Measurements from ENCODE around the gene ID2.

The ID2 gene

GRCh38 chr2:8681786-8682692 lies at the start of gene ID2:
TSS of gene ID2 (plus strand) at chr2:8682056. CDS start at chr2:8682166, 110 bp downstream.
- ATAC-seq (ENCODE audit: low read depth) (peak; percentile 85), DNase-seq (ENCODE audit: low spot score) (peak; percentile 94)
- Histone ChIP-seq H3K27ac (ENCODE audit: poor library complexity, severe bottlenecking) (no peak within 1 kb of the TSS), H3K4me1 (ENCODE audit: insufficient read depth, poor library complexity, severe bottlenecking) (peaks cover 7% of the 10 kb centered on the region), H3K9me3 (ENCODE audit: severe bottlenecking) (no peaks in the 10 kb centered on the region), H3K36me3 (ENCODE audit: low read depth) (no peaks in the 10 kb centered on the region), H3K27me3 (ENCODE audit: insufficient read depth, poor library complexity, severe bottlenecking) (peaks cover 50% of the 10 kb centered on the region), H3K4me3 (ENCODE audit: severe bottlenecking) (peak within 1 kb of the TSS; percentile 30)
- TF ChIP-seq CTCF (IDR thresholded peaks at IDR 0.05; ENCODE audit: poor library complexity, severe bottlenecking) = no peak

- no peak for ATAC-seq (ENCODE audit: low read depth)
- no peak for TF ChIP-seq CTCF (IDR thresholded peaks at IDR 0.05; ENCODE audit: poor library complexity, severe bottlenecking)
- Histone ChIP-seq H3K4me3 (ENCODE audit: severe bottlenecking) (no peak overlapping the region), H3K27me3 (ENCODE audit: insufficient read depth, poor library complexity, severe bottlenecking) (no peaks in the 10 kb centered on the region), H3K36me3 (ENCODE audit: low read depth) (no peaks in the 10 kb centered on the region), H3K27ac (ENCODE audit: poor library complexity, severe bottlenecking) (no peak overlapping the region), H3K4me1 (ENCODE audit: insufficient read depth, poor library complexity, severe bottlenecking) (no peaks in the 10 kb centered on the region), H3K9me3 (ENCODE audit: severe bottlenecking) (no peaks in the 10 kb centered on the region)
- no peak for DNase-seq (ENCODE audit: low spot score)
Measured at GRCh38 chr2:8632755-8633154, 49.1 kb upstream of the ID2 start.

DNA sequence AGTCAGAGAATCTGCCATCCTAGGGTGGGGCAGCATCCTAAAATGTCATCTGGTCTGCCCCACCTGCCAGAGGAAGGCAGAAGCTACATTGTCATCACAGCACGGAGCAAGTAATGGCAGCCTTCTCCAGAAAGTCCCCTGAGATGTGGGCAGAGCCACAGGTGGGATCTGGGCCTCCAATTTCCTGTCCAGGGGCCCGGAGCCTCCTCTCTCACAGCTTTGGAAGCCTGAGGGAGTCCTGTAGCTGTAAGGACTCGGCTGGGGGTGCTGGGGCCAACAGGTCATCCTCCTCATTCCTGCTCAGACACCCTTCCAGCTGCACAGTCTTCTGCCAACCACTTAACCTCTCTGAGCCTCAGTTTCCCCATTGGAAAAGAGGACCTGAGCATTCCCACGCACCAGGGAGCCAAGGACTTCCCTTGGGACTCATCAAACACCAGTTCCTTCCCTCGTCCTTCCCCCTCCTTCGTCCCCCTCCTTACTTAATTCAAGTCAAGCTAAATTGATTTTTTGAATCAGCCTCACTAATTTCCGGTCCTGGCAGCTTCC lies 48.6 kb upstream of the ID2 start:
- ATAC-seq (ENCODE audit: low read depth) (no peak), DNase-seq (ENCODE audit: low spot score) (no peak)
- no peaks in the 10 kb centered on the region for H3K9me3 ChIP-seq (ENCODE audit: severe bottlenecking)
- H3K27ac ChIP-seq (ENCODE audit: poor library complexity, severe bottlenecking) = no peak overlapping the region
- H3K36me3 ChIP-seq (ENCODE audit: low read depth) = no peaks in the 10 kb centered on the region
- H3K27me3 ChIP-seq (ENCODE audit: insufficient read depth, poor library complexity, severe bottlenecking) = no peaks in the 10 kb centered on the region
- no peaks in the 10 kb centered on the region for H3K4me1 ChIP-seq (ENCODE audit: insufficient read depth, poor library complexity, severe bottlenecking)
- no peak for TF ChIP-seq CTCF (IDR thresholded peaks at IDR 0.05; ENCODE audit: poor library complexity, severe bottlenecking)
- H3K4me3 ChIP-seq (ENCODE audit: severe bottlenecking) = no peak overlapping the region

- no peaks in the 10 kb centered on the region for H3K4me1 ChIP-seq (ENCODE audit: insufficient read depth, poor library complexity, severe bottlenecking)
- H3K27ac ChIP-seq (ENCODE audit: poor library complexity, severe bottlenecking) = no peak overlapping the region
- no peak overlapping the region for H3K4me3 ChIP-seq (ENCODE audit: severe bottlenecking)
- H3K36me3 ChIP-seq (ENCODE audit: low read depth) = no peaks in the 10 kb centered on the region
- DNase-seq (ENCODE audit: low spot score) = no peak
- no peaks in the 10 kb centered on the region for H3K27me3 ChIP-seq (ENCODE audit: insufficient read depth, poor library complexity, severe bottlenecking)
- H3K9me3 ChIP-seq (ENCODE audit: severe bottlenecking) = no peaks in the 10 kb centered on the region
- TF ChIP-seq CTCF (IDR thresholded peaks at IDR 0.05; ENCODE audit: poor library complexity, severe bottlenecking) = no peak
- peak; percentile 9; the same call in 1 of the 3 replicates for ATAC-seq (ENCODE audit: low read depth)
Measured at GRCh38 chr2:8633735-8634313, 48.0 kb upstream of the ID2 start.

All from RWPE2 (cell line).